Measurements from ENCODE around the gene CNTN4.

DNA sequence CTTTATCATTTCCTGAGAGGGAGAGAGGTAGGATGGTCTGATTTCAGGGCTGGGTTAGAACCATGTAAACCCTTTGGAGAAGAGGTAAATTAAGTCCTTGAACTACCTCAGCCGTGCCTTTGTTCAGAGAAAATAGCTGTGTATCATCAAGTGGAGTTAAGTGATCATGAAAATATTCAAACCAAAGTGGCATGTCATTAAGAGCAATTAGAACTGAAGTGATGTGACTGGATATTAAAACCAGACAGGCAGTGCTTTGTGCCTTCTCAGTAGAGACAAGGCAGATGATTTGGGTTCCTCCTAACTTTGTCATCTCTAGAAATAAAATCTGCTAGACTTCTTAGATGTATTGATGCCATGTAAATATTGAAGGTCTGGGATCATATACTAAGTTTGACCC, 840.0 kb downstream of the CNTN4 start:
- TF ChIP-seq, protein P1, sequence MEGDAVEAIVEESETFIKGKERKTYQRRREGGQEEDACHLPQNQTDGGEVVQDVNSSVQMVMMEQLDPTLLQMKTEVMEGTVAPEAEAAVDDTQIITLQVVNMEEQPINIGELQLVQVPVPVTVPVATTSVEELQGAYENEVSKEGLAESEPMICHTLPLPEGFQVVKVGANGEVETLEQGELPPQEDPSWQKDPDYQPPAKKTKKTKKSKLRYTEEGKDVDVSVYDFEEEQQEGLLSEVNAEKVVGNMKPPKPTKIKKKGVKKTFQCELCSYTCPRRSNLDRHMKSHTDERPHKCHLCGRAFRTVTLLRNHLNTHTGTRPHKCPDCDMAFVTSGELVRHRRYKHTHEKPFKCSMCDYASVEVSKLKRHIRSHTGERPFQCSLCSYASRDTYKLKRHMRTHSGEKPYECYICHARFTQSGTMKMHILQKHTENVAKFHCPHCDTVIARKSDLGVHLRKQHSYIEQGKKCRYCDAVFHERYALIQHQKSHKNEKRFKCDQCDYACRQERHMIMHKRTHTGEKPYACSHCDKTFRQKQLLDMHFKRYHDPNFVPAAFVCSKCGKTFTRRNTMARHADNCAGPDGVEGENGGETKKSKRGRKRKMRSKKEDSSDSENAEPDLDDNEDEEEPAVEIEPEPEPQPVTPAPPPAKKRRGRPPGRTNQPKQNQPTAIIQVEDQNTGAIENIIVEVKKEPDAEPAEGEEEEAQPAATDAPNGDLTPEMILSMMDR (conservative IDR thresholded peaks at IDR 0.05; ENCODE audit: low read depth, low read length): no peak
- no peak for TF ChIP-seq EZH2 (IDR thresholded peaks at IDR 0.05; ENCODE audit: borderline replicate concordance, low read depth, low read length, poor library complexity, severe bottlenecking)

All from A673 (cell line).